ENCODE results near the gene GPA33. TPM values are rescaled to one million over a fixed set of nuclear protein-coding genes. Genes with fewer than 3 reads are reported as not detected.
"Not testable (repeated sequence)": the region's sequence is repeated elsewhere in the genome, so short reads cannot be mapped to it uniquely, and the experiment has no call there.

Gene GPA33
- polyA plus RNA-seq, 1 donor, result 64.4 TPM

- H3K27me3 ChIP-seq (ENCODE audit: control insufficient read depth, insufficient read depth, low read length), result no peaks in the 10 kb centered on the region
- H3K4me1 ChIP-seq (ENCODE audit: control insufficient read depth, insufficient read depth, low read length), result peaks cover 2% of the 10 kb centered on the region
- H3K9me3 ChIP-seq (ENCODE audit: control insufficient read depth, low read depth, low read length), result no peaks in the 10 kb centered on the region
- peak overlapping the region; percentile 58 for H3K27ac ChIP-seq (ENCODE audit: low read length)
- no peaks in the 10 kb centered on the region for H3K36me3 ChIP-seq (ENCODE audit: control insufficient read depth, insufficient read depth, low read length)
- WGBS (ENCODE audit: insufficient coverage, low lambda C conversion rate), result no CpG with 5 or more reads among the region's 21 CpGs
- H3K4me3 ChIP-seq (ENCODE audit: low read length), result peak overlapping the region; percentile 55
- DNase-seq, result peak; percentile 80 to 87
Measured at GRCh38 chr1:167043752-167044488, 46.3 kb downstream of the GPA33 start.

GRCh38 chr1:167033646-167034045 lies 56.5 kb downstream of the GPA33 start:
- Histone ChIP-seq H3K27me3 (ENCODE audit: control insufficient read depth, insufficient read depth, low read length) (peaks cover 3% of the 10 kb centered on the region), H3K36me3 (ENCODE audit: control insufficient read depth, insufficient read depth, low read length) (no peaks in the 10 kb centered on the region), H3K4me1 (ENCODE audit: control insufficient read depth, insufficient read depth, low read length) (no peaks in the 10 kb centered on the region), H3K9me3 (ENCODE audit: control insufficient read depth, low read depth, low read length) (no peaks in the 10 kb centered on the region), H3K4me3 (ENCODE audit: low read length) (no peak overlapping the region), H3K27ac (ENCODE audit: low read length) (no peak overlapping the region)
- no CpG with 5 or more reads among the region's 2 CpGs for WGBS (ENCODE audit: insufficient coverage, low lambda C conversion rate)
- no peak for DNase-seq

GRCh38 chr1:167029553-167029952 lies 60.6 kb downstream of the GPA33 start:
- not testable (repeated sequence) for H3K4me3 ChIP-seq (ENCODE audit: low read length); DNase-seq; H3K36me3 ChIP-seq (ENCODE audit: control insufficient read depth, insufficient read depth, low read length); H3K27ac ChIP-seq (ENCODE audit: low read length); H3K9me3 ChIP-seq (ENCODE audit: control insufficient read depth, low read depth, low read length); H3K27me3 ChIP-seq (ENCODE audit: control insufficient read depth, insufficient read depth, low read length); H3K4me1 ChIP-seq (ENCODE audit: control insufficient read depth, insufficient read depth, low read length)
- WGBS (ENCODE audit: insufficient coverage, low lambda C conversion rate), result no CpG with 5 or more reads among the region's 27 CpGs

- Histone ChIP-seq H3K36me3 (ENCODE audit: control insufficient read depth, insufficient read depth, low read length) (no peaks in the 10 kb centered on the region), H3K4me3 (ENCODE audit: low read length) (no peak overlapping the region), H3K27me3 (ENCODE audit: control insufficient read depth, insufficient read depth, low read length) (no peaks in the 10 kb centered on the region), H3K4me1 (ENCODE audit: control insufficient read depth, insufficient read depth, low read length) (no peaks in the 10 kb centered on the region), H3K27ac (ENCODE audit: low read length) (no peak overlapping the region), H3K9me3 (ENCODE audit: control insufficient read depth, low read depth, low read length) (no peaks in the 10 kb centered on the region)
- 86% methylated on average over 1 of the region's 1 CpG for WGBS (ENCODE audit: insufficient coverage, low lambda C conversion rate)
- DNase-seq, result no peak
Measured at GRCh38 chr1:167022384-167022783, 67.8 kb downstream of the GPA33 start.

GRCh38 chr1:167016100-167016750 lies 74.0 kb downstream of the GPA33 start:
- no peak for DNase-seq
- 79% methylated on average over 2 of the region's 6 CpGs for WGBS (ENCODE audit: insufficient coverage, low lambda C conversion rate)
- no peaks in the 10 kb centered on the region for H3K4me1 ChIP-seq (ENCODE audit: control insufficient read depth, insufficient read depth, low read length)

GRCh38 chr1:167013108-167013929 lies 76.9 kb downstream of the GPA33 start:
- H3K9me3 ChIP-seq (ENCODE audit: control insufficient read depth, low read depth, low read length), result no peaks in the 10 kb centered on the region

More at GRCh38 chr1:167016100-167016750, 74.0 kb downstream of the GPA33 start:
- H3K27me3 ChIP-seq (ENCODE audit: control insufficient read depth, insufficient read depth, low read length), result peaks cover 3% of the 10 kb centered on the region
- H3K4me3 ChIP-seq (ENCODE audit: low read length), result no peak overlapping the region
- H3K9me3 ChIP-seq (ENCODE audit: control insufficient read depth, low read depth, low read length), result no peaks in the 10 kb centered on the region
- no peak overlapping the region for H3K27ac ChIP-seq (ENCODE audit: low read length)
- no peaks in the 10 kb centered on the region for H3K36me3 ChIP-seq (ENCODE audit: control insufficient read depth, insufficient read depth, low read length)

GRCh38 chr1:167012570-167012969 lies 77.6 kb downstream of the GPA33 start:
- H3K27ac ChIP-seq (ENCODE audit: low read length), result no peak overlapping the region
- no peak overlapping the region for H3K4me3 ChIP-seq (ENCODE audit: low read length)
- DNase-seq, result no peak
- peaks cover 5% of the 10 kb centered on the region for H3K27me3 ChIP-seq (ENCODE audit: control insufficient read depth, insufficient read depth, low read length)
- 79% methylated on average over 2 of the region's 2 CpGs for WGBS (ENCODE audit: insufficient coverage, low lambda C conversion rate)
- no peaks in the 10 kb centered on the region for H3K36me3 ChIP-seq (ENCODE audit: control insufficient read depth, insufficient read depth, low read length)
- H3K9me3 ChIP-seq (ENCODE audit: control insufficient read depth, low read depth, low read length), result no peaks in the 10 kb centered on the region
- no peaks in the 10 kb centered on the region for H3K4me1 ChIP-seq (ENCODE audit: control insufficient read depth, insufficient read depth, low read length)

More at GRCh38 chr1:167013108-167013929, 76.9 kb downstream of the GPA33 start:
- no peaks in the 10 kb centered on the region for H3K4me1 ChIP-seq (ENCODE audit: control insufficient read depth, insufficient read depth, low read length)
- peaks cover 5% of the 10 kb centered on the region for H3K27me3 ChIP-seq (ENCODE audit: control insufficient read depth, insufficient read depth, low read length)
- H3K36me3 ChIP-seq (ENCODE audit: control insufficient read depth, insufficient read depth, low read length), result no peaks in the 10 kb centered on the region
- no peak overlapping the region for H3K27ac ChIP-seq (ENCODE audit: low read length)
- DNase-seq, result no peak
- no peak overlapping the region for H3K4me3 ChIP-seq (ENCODE audit: low read length)
- no CpG with 5 or more reads among the region's 8 CpGs for WGBS (ENCODE audit: insufficient coverage, low lambda C conversion rate)

- WGBS (ENCODE audit: insufficient coverage, low lambda C conversion rate), result no CpG with 5 or more reads among the region's 1 CpG
- Histone ChIP-seq H3K4me1 (ENCODE audit: control insufficient read depth, insufficient read depth, low read length) (no peaks in the 10 kb centered on the region), H3K27me3 (ENCODE audit: control insufficient read depth, insufficient read depth, low read length) (peaks cover 5% of the 10 kb centered on the region), H3K27ac (ENCODE audit: low read length) (no peak overlapping the region), H3K4me3 (ENCODE audit: low read length) (no peak overlapping the region), H3K9me3 (ENCODE audit: control insufficient read depth, low read depth, low read length) (no peaks in the 10 kb centered on the region), H3K36me3 (ENCODE audit: control insufficient read depth, insufficient read depth, low read length) (no peaks in the 10 kb centered on the region)
- no peak for DNase-seq
Measured at GRCh38 chr1:167011560-167012191, 78.5 kb downstream of the GPA33 start.

GRCh38 chr1:167003711-167004110 lies 86.5 kb downstream of the GPA33 start:
- Histone ChIP-seq H3K36me3 (ENCODE audit: control insufficient read depth, insufficient read depth, low read length) (no peaks in the 10 kb centered on the region), H3K27ac (ENCODE audit: low read length) (peak overlapping the region; percentile 33), H3K9me3 (ENCODE audit: control insufficient read depth, low read depth, low read length) (no peaks in the 10 kb centered on the region), H3K4me3 (ENCODE audit: low read length) (no peak overlapping the region), H3K4me1 (ENCODE audit: control insufficient read depth, insufficient read depth, low read length) (no peaks in the 10 kb centered on the region), H3K27me3 (ENCODE audit: control insufficient read depth, insufficient read depth, low read length) (no peaks in the 10 kb centered on the region)
- DNase-seq, result peak; percentile 5 to 35
- WGBS (ENCODE audit: insufficient coverage, low lambda C conversion rate), result no CpG with 5 or more reads among the region's 2 CpGs

All from large intestine (tissue), 3 donors.